Keratinocyte (primary cell): ENCODE data around the gene KRTAP1-4.
"Not testable (repeated sequence)": the region's sequence is repeated elsewhere in the genome, so short reads cannot be mapped to it uniquely, and the experiment has no call there.

Experiments used
- CTCF ChIP-seq, 3 experiments: IDR thresholded peaks in 1 of 3; conservative IDR thresholded peaks in 1 of 3; optimal IDR thresholded peaks in 1 of 3; 2 replicates in 2 of 3; 3 replicates in 1 of 3; pipeline versions ENCODE3 to v1.5.1; 2011; ENCODE audit warnings: low read length in 3 of 3, mild to moderate bottlenecking in 3 of 3, moderate library complexity in 2 of 3, control low read depth in 1 of 3, inconsistent platforms in 1 of 3; ENCODE audit not compliant: insufficient read depth in 2 of 3; ENCODE audit errors: extremely low read depth in 1 of 3
- EZH2 ChIP-seq: IDR thresholded peaks from one replicate; pipeline ENCODE4 v1.6.1; 2012; ENCODE audit warnings: inconsistent platforms, mild to moderate bottlenecking, low read length, moderate library complexity

DNA sequence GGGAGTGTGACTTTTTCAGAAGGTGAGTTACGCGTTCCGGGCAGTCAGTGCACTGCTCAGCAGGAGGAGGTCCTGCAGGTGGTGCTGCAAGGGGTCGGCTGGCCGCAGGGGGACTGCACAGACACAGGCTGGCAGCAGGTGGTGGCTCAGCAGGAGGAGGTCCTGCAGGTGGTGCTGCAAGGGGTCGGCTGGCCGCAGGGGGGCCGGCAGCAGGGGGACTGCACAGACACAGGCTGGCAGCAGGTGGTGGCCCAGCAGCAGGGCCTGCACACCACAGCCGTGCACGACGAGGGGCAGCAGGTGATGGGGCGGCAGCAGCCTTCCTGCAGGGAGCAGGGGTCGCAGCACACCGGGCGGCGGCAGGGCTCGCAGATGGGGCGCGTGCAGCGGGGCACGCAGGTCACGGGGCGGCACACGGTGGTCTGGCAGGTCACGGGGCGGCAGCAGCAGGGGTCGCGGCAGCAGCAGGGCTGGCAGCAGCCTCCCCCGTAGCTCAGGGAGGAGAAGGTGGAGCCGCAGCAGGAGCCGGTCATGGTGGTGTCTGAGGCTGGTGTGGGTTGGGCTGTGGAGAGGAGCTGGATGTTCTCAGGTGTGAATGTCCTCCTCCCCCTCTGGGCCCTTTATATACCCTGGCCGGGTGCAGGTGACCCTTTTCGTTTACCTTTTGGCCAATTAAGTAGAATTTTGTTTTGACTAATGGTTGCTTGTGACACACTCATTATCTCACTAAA, 16.9 kb upstream of the KRTAP1-4 start, which contains the start of gene KRTAP2-1:
- TF ChIP-seq CTCF (optimal IDR thresholded peaks at IDR 0.05 in 1 of 3, IDR thresholded peaks at IDR 0.05 in 1 of 3, conservative IDR thresholded peaks at IDR 0.05 in 1 of 3; ENCODE audit: extremely low read depth in 1 of 3, insufficient read depth in 2 of 3, low read length in 3 of 3); EZH2: not testable (repeated sequence)
